Mesenchymal stem cell (in vitro differentiated cells and primary cell): ENCODE data around the gene BCKDK.
"Not testable (repeated sequence)": the region's sequence is repeated elsewhere in the genome, so short reads cannot be mapped to it uniquely, and the experiment has no call there.

Source experiments
- DNase-seq: peaks from one replicate; pipeline ENCODE4 v3.0.0-alpha.2; 2013
- H2AFZ ChIP-seq: one replicate; pipeline ENCODE4 v1.6.1; 2013; ENCODE audit warnings: low read depth, mild to moderate bottlenecking, control low read depth, inconsistent platforms, low read length, moderate library complexity
- H2AK5ac ChIP-seq: 2 replicates; pipeline ENCODE4 v1.6.1; 2013; ENCODE audit warnings: low read length, moderate library complexity, mild to moderate bottlenecking, inconsistent platforms; ENCODE audit not compliant: severe bottlenecking
- H2BK120ac ChIP-seq: one replicate; pipeline ENCODE4 v1.6.1; 2013; ENCODE audit warnings: low read depth, mild to moderate bottlenecking, inconsistent platforms, low read length, moderate library complexity
- H2BK12ac ChIP-seq, 2 experiments: one replicate each; pipeline ENCODE4 v1.6.1; 2013; ENCODE audit warnings: inconsistent platforms in 2 of 2, low read length in 2 of 2, mild to moderate bottlenecking in 2 of 2, moderate library complexity in 2 of 2, control low read depth in 1 of 2
- H2BK15ac ChIP-seq: one replicate; pipeline ENCODE4 v1.6.1; 2013; ENCODE audit warnings: mild to moderate bottlenecking, low read depth, inconsistent platforms; ENCODE audit not compliant: poor library complexity, severe bottlenecking
- H2BK5ac ChIP-seq: 2 replicates; pipeline ENCODE4 v1.6.1; 2013; ENCODE audit warnings: low read depth, mild to moderate bottlenecking, low read length, control low read depth, inconsistent platforms; ENCODE audit not compliant: poor library complexity, severe bottlenecking
- H3K14ac ChIP-seq, 2 experiments: one replicate each; pipeline ENCODE4 v1.6.1; 2013; ENCODE audit warnings: inconsistent platforms in 2 of 2, low read length in 2 of 2, control low read depth in 1 of 2, mild to moderate bottlenecking in 1 of 2, moderate library complexity in 1 of 2
- H3K18ac ChIP-seq, 2 experiments: one replicate each; pipeline ENCODE4 v1.6.1; 2013; ENCODE audit warnings: inconsistent platforms in 2 of 2, low read length in 2 of 2, control low read depth in 1 of 2, low read depth in 1 of 2, mild to moderate bottlenecking in 1 of 2
- H3K23ac ChIP-seq, 2 experiments: one replicate each; pipeline ENCODE4 v1.6.1; 2013; ENCODE audit warnings: inconsistent platforms in 2 of 2, low read length in 2 of 2, mild to moderate bottlenecking in 2 of 2, moderate library complexity in 2 of 2, control low read depth in 1 of 2
- H3K27ac ChIP-seq: 2 replicates; pipeline ENCODE4 v1.5.1; 2013; ENCODE audit warnings: mild to moderate bottlenecking, moderate library complexity, low read length, control low read depth, inconsistent platforms; ENCODE audit not compliant: poor library complexity, severe bottlenecking
- H3K27me3 ChIP-seq, 2 experiments: 2 replicates each; pipeline versions ENCODE4 v1.6.1 to v1.7.0; 2013; ENCODE audit warnings: low read length in 2 of 2, mild to moderate bottlenecking in 2 of 2, moderate library complexity in 2 of 2, control low read depth in 1 of 2, inconsistent platforms in 1 of 2; ENCODE audit not compliant: control insufficient read depth in 1 of 2, insufficient read depth in 1 of 2
- H3K36me3 ChIP-seq, 2 experiments: 2 replicates each; pipeline versions ENCODE4 v1.6.1 to v1.7.0; 2013; ENCODE audit warnings: low read length in 2 of 2, control low read depth in 1 of 2, inconsistent platforms in 1 of 2, low read depth in 1 of 2, mild to moderate bottlenecking in 1 of 2; ENCODE audit not compliant: insufficient read depth in 2 of 2, control insufficient read depth in 1 of 2
- H3K4ac ChIP-seq, 2 experiments: one replicate each; pipeline ENCODE4 v1.6.1; 2013; ENCODE audit warnings: inconsistent platforms in 2 of 2, low read length in 2 of 2, mild to moderate bottlenecking in 2 of 2, moderate library complexity in 2 of 2, control low read depth in 1 of 2, low read depth in 1 of 2
- H3K4me1 ChIP-seq: 2 replicates; pipeline ENCODE4 v1.6.1; 2013; ENCODE audit warnings: low read depth, low read length, control low read depth; ENCODE audit not compliant: control insufficient read depth, insufficient read depth
- H3K4me2 ChIP-seq: 2 replicates; pipeline ENCODE4 v1.6.1; 2013; ENCODE audit warnings: low read length, mild to moderate bottlenecking, inconsistent platforms; ENCODE audit not compliant: poor library complexity, severe bottlenecking
- H3K4me3 ChIP-seq, 2 experiments: 2 replicates each; pipeline versions ENCODE4 v1.5.1 to v1.7.0; 2013; ENCODE audit warnings: low read length in 2 of 2, mild to moderate bottlenecking in 2 of 2, control low read depth in 1 of 2, low read depth in 1 of 2; ENCODE audit not compliant: insufficient read depth in 1 of 2
- H3K79me1 ChIP-seq: replicated peaks from 2 replicates; pipeline ENCODE4 v1.6.1; 2013; ENCODE audit warnings: mild to moderate bottlenecking, control low read depth, low read length, inconsistent platforms; ENCODE audit not compliant: poor library complexity, severe bottlenecking
- H3K9ac ChIP-seq: 2 replicates; pipeline ENCODE4 v1.7.0; 2013; ENCODE audit warnings: mild to moderate bottlenecking, low read length, moderate library complexity
- H3K9me3 ChIP-seq: 2 replicates; pipeline ENCODE4 v1.7.0; 2013; ENCODE audit warnings: mild to moderate bottlenecking, low read length; ENCODE audit not compliant: control insufficient read depth
- H4K8ac ChIP-seq: one replicate; pipeline ENCODE4 v1.6.1; 2013; ENCODE audit warnings: inconsistent platforms, mild to moderate bottlenecking, low read length, moderate library complexity
- H4K91ac ChIP-seq: one replicate; pipeline ENCODE4 v1.6.1; 2013; ENCODE audit warnings: mild to moderate bottlenecking, low read length, inconsistent platforms
- WGBS: methylation state at CpG from one replicate; pipeline ENCODE4 v1.1.7; 2013; ENCODE audit warnings: mixed read lengths; 5-methylcytosine and 5-hydroxymethylcytosine counted together

BCKDK gene

GRCh38 chr16:31100876-31101641 is 7.1 kb upstream of the BCKDK start:
- not testable (repeated sequence) for H3K4me2 ChIP-seq, DNase-seq, H3K4me3 ChIP-seq, H3K4me1 ChIP-seq, H2BK120ac ChIP-seq, H3K27me3 ChIP-seq, H4K8ac ChIP-seq, H3K36me3 ChIP-seq, H2BK15ac ChIP-seq, H2BK5ac ChIP-seq, H3K27ac ChIP-seq, H3K79me1 ChIP-seq, H4K91ac ChIP-seq, H3K9ac ChIP-seq, H3K18ac ChIP-seq, H2AFZ ChIP-seq, H2AK5ac ChIP-seq, H3K9me3 ChIP-seq
- Histone ChIP-seq H2BK12ac (peak overlapping the region in 1 of 2 experiments; percentile 21), H3K4ac (peak overlapping the region in 1 of 2 experiments; percentile 49), H3K14ac (peak overlapping the region in 1 of 2 experiments; percentile 55), H3K23ac (peak overlapping the region in 1 of 2 experiments; percentile 9)
- 90% methylated on average over 10 of the region's 13 CpGs for WGBS

- Histone ChIP-seq H4K8ac (peak overlapping the region; percentile 92), H2BK15ac (no peak overlapping the region), H3K27ac (no peak overlapping the region), H2BK5ac (no peak overlapping the region), H3K4ac (peak overlapping the region in 1 of 2 experiments; percentile 73), H3K9ac (peak overlapping the region; percentile 62), H3K4me2 (peak overlapping the region; percentile 37), H3K4me1 (peaks cover 25% of the 10 kb centered on the region), H3K4me3 (no peak overlapping the region), H3K27me3 (no peaks in the 10 kb centered on the region), H3K79me1 (peaks cover 23% of the 10 kb centered on the region), H3K23ac (no peak overlapping the region), H3K14ac (no peak overlapping the region), H2AK5ac (no peak overlapping the region), H2AFZ (peak overlapping the region; percentile 85), H3K36me3 (peaks cover 15 to 18% of the 10 kb centered on the region in 2 experiments), H4K91ac (peak overlapping the region; percentile 70), H2BK120ac (no peak overlapping the region), H3K9me3 (no peaks in the 10 kb centered on the region), H2BK12ac (peak overlapping the region in 1 of 2 experiments; percentile 21), H3K18ac (peak overlapping the region; percentile 64 to 73)
- peak; percentile 63 for DNase-seq
- WGBS: 29% methylated on average over 30 of the region's 33 CpGs
Observed at GRCh38 chr16:31105677-31106213, 2.4 kb upstream of the BCKDK start.

- H4K91ac ChIP-seq: no peak overlapping the region
- no peak overlapping the region for H2BK15ac ChIP-seq
- no peak overlapping the region for H2BK12ac ChIP-seq
- H3K79me1 ChIP-seq: peaks cover 29% of the 10 kb centered on the region
- no peak overlapping the region for H3K9ac ChIP-seq
- H2AFZ ChIP-seq: no peak overlapping the region
- no peak overlapping the region for H3K27ac ChIP-seq
- no peak for DNase-seq
- peaks cover 25% of the 10 kb centered on the region for H3K4me1 ChIP-seq
- no peak overlapping the region for H3K14ac ChIP-seq
- no peak overlapping the region for H3K4me3 ChIP-seq
- H3K4me2 ChIP-seq: no peak overlapping the region
- no peak overlapping the region for H2BK120ac ChIP-seq
- H3K36me3 ChIP-seq: peaks cover 25 to 28% of the 10 kb centered on the region in 2 experiments
- no peak overlapping the region for H2AK5ac ChIP-seq
- no peak overlapping the region for H2BK5ac ChIP-seq
- H3K9me3 ChIP-seq: no peaks in the 10 kb centered on the region
- H3K18ac ChIP-seq: no peak overlapping the region
- no peaks in the 10 kb centered on the region for H3K27me3 ChIP-seq
- H3K23ac ChIP-seq: no peak overlapping the region
- H4K8ac ChIP-seq: no peak overlapping the region
- no peak overlapping the region for H3K4ac ChIP-seq
- 96% methylated on average over 24 of the region's 28 CpGs for WGBS
Observed at GRCh38 chr16:31106509-31107464, 1.4 kb upstream of the BCKDK start.
